ENCODE results near the gene MIA. TPM values are rescaled to one million over a fixed set of nuclear protein-coding genes. Genes with fewer than 3 reads are reported as not detected.
A peak's percentile ranks its signal among the peaks of the same experiment; 100 is the strongest.

Gene MIA
- total and polyA plus RNA-seq, 9 of the 15 experiments (the other 6 are each of a cell fraction or from before 2014, with no cell fraction given) = 0.21 TPM; not detected in 8

GRCh38 chr19:40750874-40751537, 24.3 kb upstream of the MIA start, which contains the start of gene SNRPA (continued):
- TF ChIP-seq ZKSCAN1 (IDR thresholded peaks at IDR 0.05; ENCODE audit: low read depth, low read length) = no peak
- no peak for TF ChIP-seq PHB (CRISPR knock-in tag; IDR thresholded peaks at IDR 0.05)
- TF ChIP-seq NBN (IDR thresholded peaks at IDR 0.05; ENCODE audit: low read depth) = no peak; the same call in 1 of the 2 replicates
- no peak for TF ChIP-seq SRSF1 (IDR thresholded peaks at IDR 0.05; ENCODE audit: low read depth, low read length)
- no peak for TF ChIP-seq NCOR1 (IDR thresholded peaks at IDR 0.05)
- TF ChIP-seq SMAD2 (IDR thresholded peaks at IDR 0.05; ENCODE audit: low read depth, low read length) = no peak
- TF ChIP-seq PCBP2 (IDR thresholded peaks at IDR 0.05; ENCODE audit: low read depth, low read length, poor library complexity, severe bottlenecking) = no peak
- TF ChIP-seq ZNF395 (CRISPR knock-in tag; IDR thresholded peaks at IDR 0.05) = no peak
- TF ChIP-seq KAT2B (IDR thresholded peaks at IDR 0.05; ENCODE audit: low read depth, low read length) = no peak
- no peak for TF ChIP-seq HMG20B (CRISPR knock-in tag; IDR thresholded peaks at IDR 0.05)
- no peak for TF ChIP-seq BRF1 (IDR thresholded peaks at IDR 0.05; ENCODE audit: borderline replicate concordance, extremely low read depth, insufficient read length)
- TF ChIP-seq MAFF (IDR thresholded peaks at IDR 0.05; ENCODE audit: low read length) = no peak
- TF ChIP-seq HLTF (IDR thresholded peaks at IDR 0.05) = no peak
- TF ChIP-seq CREB3 (tag; conservative IDR thresholded peaks at IDR 0.05; ENCODE audit: low read depth) = no peak
- no peak for TF ChIP-seq TRIM25 (IDR thresholded peaks at IDR 0.05; ENCODE audit: borderline replicate concordance)
- peak; percentile 5 for TF ChIP-seq NEUROD1 (IDR thresholded peaks at IDR 0.05; ENCODE audit: borderline replicate concordance, low read depth, low read length, partially characterized antibody)
- TF ChIP-seq TRIM24 (IDR thresholded peaks at IDR 0.05) = no peak
- TF ChIP-seq ZNF347 (CRISPR knock-in tag; IDR thresholded peaks at IDR 0.05; ENCODE audit: low read depth) = no peak
- TF ChIP-seq MAFK (IDR thresholded peaks at IDR 0.05; ENCODE audit: low read length) = 0 out of 2 replicates have a peak, but pooled peaks have one; percentile 15
- TF ChIP-seq ZNF740 (CRISPR knock-in tag; IDR thresholded peaks at IDR 0.05) = no peak
- no peak for TF ChIP-seq ZNF740 (tag; IDR thresholded peaks at IDR 0.05)

All from K562 (cell line).